HCT116 (cell line): ENCODE results near the gene TAS2R41. TPM values are rescaled to one million over a fixed set of nuclear protein-coding genes. Genes with fewer than 3 reads are reported as not detected.

Source experiments
- ATAC-seq: fragments of 200-7000 bp; cut with Tn5 transposase; 2 replicates; pipeline ENCODE4 v1.9.1; 2020; ENCODE audit warnings: mild to moderate bottlenecking, moderate library complexity
- BruUV-seq: library from RNA; stranded (reverse); fragments of 400-500 nt; replicated peaks from 2 replicates; lab custom pipeline; 2021; lab: Mats Ljungman, UMichigan
- CTCF ChIA-PET: fragments of 300-600 bp; sonication (Branson Sonifier 250); formaldehyde crosslinking; loops from one replicate; lab custom pipeline; 2021; ENCODE audit warnings: antibody characterized with exemption; lab: Charles Lee
- POLR2A ChIA-PET: fragments of 300-600, 350-600 bp; sonication (Branson Sonifier 250); formaldehyde crosslinking; loops from one replicate; lab custom pipeline; 2021; ENCODE audit warnings: antibody characterized with exemption; lab: Charles Lee
- RAD21 ChIA-PET, 2 experiments: fragments of 300-600 bp; sonication (Branson Sonifier 250); formaldehyde crosslinking; loops; one replicate each; lab custom pipeline; 2023; ENCODE audit warnings: low total read pairs in 2 of 2; ENCODE audit not compliant: uncharacterized antibody in 2 of 2, unreplicated experiment in 2 of 2, low non-redundant PET in 1 of 2; lab: Charles Lee
- DNase-seq: peaks from one replicate; pipeline ENCODE4 v3.0.0-alpha.2; 2010; ENCODE audit warnings: low read depth, low spot score
- H2AFZ ChIP-seq: fragments of 200-600 bp; shearing (Covaris generic), sonication (generic); 2 replicates; pipeline ENCODE4 v1.6.1; 2017; ENCODE audit warnings: low read depth, mixed run types, mixed read lengths, antibody characterized with exemption, low read length; ENCODE audit not compliant: poor library complexity, severe bottlenecking
- H3K27ac ChIP-seq: 2 replicates; pipeline ENCODE4 v1.5.1; 2012; ENCODE audit warnings: low read depth, low read length
- H3K27me3 ChIP-seq: fragments of 200-600 bp; sonication (generic); 2 replicates; pipeline ENCODE4 v1.6.1; 2016; ENCODE audit warnings: mixed run types, low read length, mixed read lengths; ENCODE audit not compliant: insufficient read depth
- H3K36me3 ChIP-seq, 2 experiments: fragments of 200-500 bp in 1 of 2; fragments of 200-600 bp in 1 of 2; sonication (Bioruptor generic) in 1 of 2; sonication (generic) in 1 of 2; 2 replicates each; pipeline versions ENCODE4 v1.5.1 to v1.6.1; 2014 to 2016; ENCODE audit warnings: low read length in 2 of 2, inconsistent platforms in 1 of 2, mixed read lengths in 1 of 2, mixed run types in 1 of 2; ENCODE audit not compliant: insufficient read depth in 2 of 2, control insufficient read depth in 1 of 2
- H3K4me1 ChIP-seq, 2 experiments: fragments of 200-600 bp in 1 of 2; sonication (generic) in 1 of 2; 2 replicates each; pipeline versions ENCODE4 v1.5.1 to v1.6.1; 2012 to 2017; ENCODE audit warnings: low read length in 2 of 2, inconsistent platforms in 1 of 2, mild to moderate bottlenecking in 1 of 2, mixed read lengths in 1 of 2, mixed run types in 1 of 2, moderate library complexity in 1 of 2; ENCODE audit not compliant: insufficient read depth in 2 of 2, control insufficient read depth in 1 of 2
- H3K4me2 ChIP-seq: fragments of 200-600 bp; sonication (generic); 2 replicates; pipeline ENCODE4 v1.6.1; 2017; ENCODE audit warnings: mixed run types, low read length, mixed read lengths
- H3K4me3 ChIP-seq, 2 experiments: fragments of 200-600 bp in 1 of 2; sonication (generic) in 1 of 2; replicated peaks in 1 of 2; 2 replicates each; pipeline ENCODE4 v1.5.1; 2011 to 2016; ENCODE audit warnings: low read length in 2 of 2, control low read depth in 1 of 2, low read depth in 1 of 2, mild to moderate bottlenecking in 1 of 2, mixed read lengths in 1 of 2, mixed run types in 1 of 2
- H3K79me2 ChIP-seq: fragments of 200-600 bp; sonication (generic); 2 replicates; pipeline ENCODE4 v1.6.1; 2017; ENCODE audit warnings: mild to moderate bottlenecking, mixed run types, low read length, moderate library complexity, mixed read lengths; ENCODE audit not compliant: insufficient read depth
- H3K9ac ChIP-seq: fragments of 200-600 bp; sonication (generic); 2 replicates; pipeline ENCODE4 v1.6.1; 2016; ENCODE audit warnings: low read length, mixed read lengths
- H3K9me2 ChIP-seq: fragments of 200-600 bp; sonication (generic), shearing (Covaris generic); 2 replicates; pipeline ENCODE4 v1.6.1; 2017; ENCODE audit warnings: mixed run types, mild to moderate bottlenecking, moderate library complexity; ENCODE audit not compliant: insufficient read depth
- H3K9me3 ChIP-seq, 2 experiments: fragments of 200-500 bp in 1 of 2; fragments of 200-600 bp in 1 of 2; sonication (Bioruptor generic) in 1 of 2; sonication (generic) in 1 of 2; 2 replicates each; pipeline ENCODE4 v1.6.1; 2014 to 2017; ENCODE audit warnings: low read length in 2 of 2, mixed read lengths in 2 of 2, inconsistent platforms in 1 of 2, low read depth in 1 of 2, mild to moderate bottlenecking in 1 of 2, mixed run types in 1 of 2, moderate library complexity in 1 of 2; ENCODE audit not compliant: control insufficient read depth in 1 of 2, insufficient read depth in 1 of 2
- H4K20me1 ChIP-seq: fragments of 200-600 bp; sonication (generic), shearing (Covaris generic); 2 replicates; pipeline ENCODE4 v1.6.1; 2017; ENCODE audit warnings: mixed run types, mild to moderate bottlenecking, moderate library complexity; ENCODE audit not compliant: insufficient read depth
- CEBPB ChIP-seq: IDR thresholded peaks from 2 replicates; pipeline ENCODE4 v1.6.1; 2012; ENCODE audit warnings: low read depth
- EGR1 ChIP-seq: IDR thresholded peaks from 2 replicates; pipeline ENCODE4 v1.6.1; 2012; ENCODE audit warnings: low read depth
- EZH2 ChIP-seq: fragments of 200-600 bp; sonication (generic); IDR thresholded peaks from 2 replicates; pipeline ENCODE4 v1.6.1; 2017; ENCODE audit warnings: antibody characterized with exemption, mixed run types
- MAX ChIP-seq: IDR thresholded peaks from 2 replicates; pipeline ENCODE4 v1.6.1; 2012
- POLR2A ChIP-seq: IDR thresholded peaks from 2 replicates; pipeline ENCODE4 v1.7.0; 2011; ENCODE audit warnings: borderline replicate concordance; ENCODE audit not compliant: insufficient read depth, insufficient read length; ENCODE audit errors: extremely low read depth
- POLR2AphosphoS5 ChIP-seq: IDR thresholded peaks from 2 replicates; pipeline ENCODE4 v1.6.1; 2011; ENCODE audit warnings: mild to moderate bottlenecking, low read depth, low read length, moderate library complexity
- REST ChIP-seq: IDR thresholded peaks from 2 replicates; pipeline ENCODE4 v1.6.1; 2012; ENCODE audit warnings: low read depth
- SIN3A ChIP-seq: IDR thresholded peaks from 2 replicates; pipeline ENCODE4 v1.6.1; 2012; ENCODE audit warnings: low read depth
- SP1 ChIP-seq: IDR thresholded peaks from 2 replicates; pipeline ENCODE4 v1.6.1; 2012; ENCODE audit warnings: low read depth
- YY1 ChIP-seq: IDR thresholded peaks from 2 replicates; pipeline ENCODE4 v1.6.1; 2011; ENCODE audit warnings: low read length, low read depth, moderate library complexity, mild to moderate bottlenecking; ENCODE audit not compliant: insufficient replicate concordance; ENCODE audit errors: extremely low read depth
- intact Hi-C: fragments of 100-400 bp; cut with micrococcal nuclease; formaldehyde crosslinking; loops from 2 replicates; pipeline ENCODE4 v1.10.0; 2022
- total RNA-seq: library from RNA; stranded (reverse); gene quantifications from one replicate; pipeline ENCODE4 v1.2.1, GENCODE V29; 2021; ENCODE audit not compliant: unreplicated experiment

The TAS2R41 gene
- total RNA-seq, 1 experiment from 2014 or later, result not detected

- ChIA-PET RAD21 (no interaction called here), CTCF (no interaction called here), POLR2A (no interaction called here)
- Histone ChIP-seq H3K9me2 (no peaks in the 10 kb centered on the region), H3K27me3 (no peaks in the 10 kb centered on the region), H3K36me3 (no peaks in the 10 kb centered on the region), H3K9ac (no peak overlapping the region), H2AFZ (no peak overlapping the region), H3K79me2 (no peaks in the 10 kb centered on the region), H3K27ac (no peak overlapping the region), H3K4me3 (no peak overlapping the region), H3K9me3 (no peaks in the 10 kb centered on the region), H4K20me1 (no peaks in the 10 kb centered on the region), H3K4me2 (no peak overlapping the region), H3K4me1 (no peaks in the 10 kb centered on the region)
- no peak for TF ChIP-seq SIN3A
- no peak for TF ChIP-seq MAX
- no peak for TF ChIP-seq POLR2AphosphoS5
- TF ChIP-seq POLR2A, result no peak
- TF ChIP-seq EZH2, result no peak
- TF ChIP-seq CEBPB, result no peak
- TF ChIP-seq YY1, result no peak
- TF ChIP-seq REST, result no peak
- no peak for TF ChIP-seq SP1
- TF ChIP-seq EGR1, result no peak
- DNase-seq (no peak), ATAC-seq (no peak)
- no TSS peak for BruUV-seq
- intact Hi-C loops, result no loop called here
These were observed 41.2 kb upstream of the TAS2R41 start for GRCh38 chr7:143436325-143436946.
